ENCODE results near the gene CXorf58.

Gene CXorf58

GRCh38 chrX:23938690-23939089 is 30.9 kb downstream of the CXorf58 start:
- CTCF ChIA-PET: interaction anchor here (0.6 kb wide), 1 partner anchor 24 kb away, joined by 3 read pairs; no protein-coding TSS in a partner anchor
- TF ChIP-seq, protein P1, sequence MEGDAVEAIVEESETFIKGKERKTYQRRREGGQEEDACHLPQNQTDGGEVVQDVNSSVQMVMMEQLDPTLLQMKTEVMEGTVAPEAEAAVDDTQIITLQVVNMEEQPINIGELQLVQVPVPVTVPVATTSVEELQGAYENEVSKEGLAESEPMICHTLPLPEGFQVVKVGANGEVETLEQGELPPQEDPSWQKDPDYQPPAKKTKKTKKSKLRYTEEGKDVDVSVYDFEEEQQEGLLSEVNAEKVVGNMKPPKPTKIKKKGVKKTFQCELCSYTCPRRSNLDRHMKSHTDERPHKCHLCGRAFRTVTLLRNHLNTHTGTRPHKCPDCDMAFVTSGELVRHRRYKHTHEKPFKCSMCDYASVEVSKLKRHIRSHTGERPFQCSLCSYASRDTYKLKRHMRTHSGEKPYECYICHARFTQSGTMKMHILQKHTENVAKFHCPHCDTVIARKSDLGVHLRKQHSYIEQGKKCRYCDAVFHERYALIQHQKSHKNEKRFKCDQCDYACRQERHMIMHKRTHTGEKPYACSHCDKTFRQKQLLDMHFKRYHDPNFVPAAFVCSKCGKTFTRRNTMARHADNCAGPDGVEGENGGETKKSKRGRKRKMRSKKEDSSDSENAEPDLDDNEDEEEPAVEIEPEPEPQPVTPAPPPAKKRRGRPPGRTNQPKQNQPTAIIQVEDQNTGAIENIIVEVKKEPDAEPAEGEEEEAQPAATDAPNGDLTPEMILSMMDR (IDR thresholded peaks at IDR 0.05; ENCODE audit: insufficient read depth, low read length, missing control alignments): no peak
- DNase-seq (ENCODE audit: low read depth, low spot score): no peak
- H3K4me3 ChIP-seq (ENCODE audit: low read depth, low read length): no peak overlapping the region
- POLR2A ChIA-PET: no interaction called here

DNA sequence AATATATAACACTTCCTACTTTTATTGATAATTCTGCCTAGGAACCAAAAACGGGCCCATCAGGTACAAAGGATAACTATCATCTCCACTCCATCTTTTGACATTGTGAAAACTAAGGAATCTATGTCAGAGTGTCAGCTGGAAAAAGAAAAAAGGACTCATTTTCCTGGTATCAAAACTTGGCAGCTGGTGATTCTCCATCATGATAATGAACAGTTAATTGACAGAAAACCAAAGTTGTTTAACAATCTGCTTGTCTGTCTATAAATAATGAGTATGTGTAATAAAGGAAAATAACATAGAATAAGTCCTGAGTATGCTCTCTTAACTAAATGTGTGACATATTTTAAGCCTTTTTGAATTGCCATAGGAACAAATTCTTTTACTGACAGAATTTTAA is 31.4 kb downstream of the CXorf58 start:
- H3K4me3 ChIP-seq (ENCODE audit: low read depth, low read length): no peak overlapping the region
- TF ChIP-seq, protein P1 (IDR thresholded peaks at IDR 0.05; ENCODE audit: insufficient read depth, low read length, missing control alignments): no peak
- ChIA-PET POLR2A (no interaction called here), CTCF (no interaction called here)
- DNase-seq (ENCODE audit: low read depth, low spot score): no peak

- H3K4me3 ChIP-seq (ENCODE audit: low read depth, low read length): no peak overlapping the region
- TF ChIP-seq, protein P1 (IDR thresholded peaks at IDR 0.05; ENCODE audit: insufficient read depth, low read length, missing control alignments): no peak
- CTCF ChIA-PET: no interaction called here
- no peak for DNase-seq (ENCODE audit: low read depth, low spot score)
- POLR2A ChIA-PET: no interaction called here
Observed at GRCh38 chrX:23944234-23944633, 36.4 kb downstream of the CXorf58 start.

GRCh38 chrX:23945206-23945605 is 37.4 kb downstream of the CXorf58 start:
- DNase-seq (ENCODE audit: low read depth, low spot score): no peak
- TF ChIP-seq, protein P1 (IDR thresholded peaks at IDR 0.05; ENCODE audit: insufficient read depth, low read length, missing control alignments): no peak
- POLR2A ChIA-PET: no interaction called here
- no peak overlapping the region for H3K4me3 ChIP-seq (ENCODE audit: low read depth, low read length)
- CTCF ChIA-PET: no interaction called here

GRCh38 chrX:23952391-23952790 is 44.6 kb downstream of the CXorf58 start:
- no peak overlapping the region for H3K4me3 ChIP-seq (ENCODE audit: low read depth, low read length)
- CTCF ChIA-PET: no interaction called here
- no peak for DNase-seq (ENCODE audit: low read depth, low spot score)
- TF ChIP-seq, protein P1 (IDR thresholded peaks at IDR 0.05; ENCODE audit: insufficient read depth, low read length, missing control alignments): no peak
- POLR2A ChIA-PET: no interaction called here

GRCh38 chrX:23952984-23953907 is 45.4 kb downstream of the CXorf58 start:
- ChIA-PET POLR2A (no interaction called here), CTCF (no interaction called here)
- H3K4me3 ChIP-seq (ENCODE audit: low read depth, low read length): no peak overlapping the region
- TF ChIP-seq, protein P1 (IDR thresholded peaks at IDR 0.05; ENCODE audit: insufficient read depth, low read length, missing control alignments): no peak
- no peak for DNase-seq (ENCODE audit: low read depth, low spot score)

Data from AG04449 (cell line).